IPS DF 6.9 (cell line): Measurements from ENCODE around the gene UMPS.
"Not testable (repeated sequence)": the region's sequence is repeated elsewhere in the genome, so short reads cannot be mapped to it uniquely, and the experiment has no call there.

ENCODE experiments used
- DNase-seq: peaks from one replicate; pipeline ENCODE4 v3.0.0-alpha.2; 2013; ENCODE audit warnings: low read depth, low spot score
- H3K27ac ChIP-seq: one replicate; pipeline ENCODE4 v1.5.1; 2013; ENCODE audit warnings: low read length, control low read depth
- H3K27me3 ChIP-seq: 2 replicates; pipeline ENCODE4 v1.6.1; 2013; ENCODE audit warnings: mild to moderate bottlenecking, low read length; ENCODE audit not compliant: control insufficient read depth, insufficient read depth
- H3K36me3 ChIP-seq: 2 replicates; pipeline ENCODE4 v1.6.1; 2013; ENCODE audit warnings: low read length; ENCODE audit not compliant: control insufficient read depth, insufficient read depth
- H3K4me1 ChIP-seq: 2 replicates; pipeline ENCODE4 v1.6.1; 2013; ENCODE audit warnings: low read length; ENCODE audit not compliant: control insufficient read depth, insufficient read depth
- H3K4me3 ChIP-seq: 2 replicates; pipeline ENCODE4 v1.5.1; 2013; ENCODE audit warnings: mild to moderate bottlenecking, low read length
- H3K9me3 ChIP-seq: 2 replicates; pipeline ENCODE4 v1.6.1; 2013; ENCODE audit warnings: low read length, inconsistent platforms; ENCODE audit not compliant: control insufficient read depth, insufficient read depth
- WGBS: extraction: QIAGEN DNeasy Blood & Tissue Kit; methylation state at CpG from one replicate; pipeline ENCODE4 v1.1.7; 2013; ENCODE audit warnings: mixed read lengths, missing lambda C conversion rate; ENCODE audit not compliant: insufficient read length, insufficient coverage; 5-methylcytosine and 5-hydroxymethylcytosine counted together

Gene UMPS

GRCh38 chr3:124749877-124750276 is 19.6 kb downstream of the UMPS start:
- DNase-seq, H3K4me3 ChIP-seq, H3K9me3 ChIP-seq, H3K27ac ChIP-seq, H3K27me3 ChIP-seq, H3K4me1 ChIP-seq, H3K36me3 ChIP-seq: not testable (repeated sequence)
- no CpG with 5 or more reads among the region's 27 CpGs for WGBS

GRCh38 chr3:124751501-124751900 is 21.2 kb downstream of the UMPS start:
- H3K4me1 ChIP-seq: peaks cover 2% of the 10 kb centered on the region; the same call in 1 of the 2 replicates
- H3K27me3 ChIP-seq: no peaks in the 10 kb centered on the region
- no CpG with 5 or more reads among the region's 5 CpGs for WGBS
- no peak overlapping the region for H3K4me3 ChIP-seq
- peaks cover 2% of the 10 kb centered on the region; the same call in 1 of the 2 replicates for H3K9me3 ChIP-seq
- H3K27ac ChIP-seq: no peak overlapping the region
- no peak for DNase-seq
- H3K36me3 ChIP-seq: peaks cover 2% of the 10 kb centered on the region; the same call in 1 of the 2 replicates

GRCh38 chr3:124752051-124752450 is 21.8 kb downstream of the UMPS start:
- no CpG with 5 or more reads among the region's 3 CpGs for WGBS
- H3K27me3 ChIP-seq: no peaks in the 10 kb centered on the region

GRCh38 chr3:124757926-124758325 is 27.7 kb downstream of the UMPS start:
- H3K9me3 ChIP-seq, H3K4me3 ChIP-seq, H3K4me1 ChIP-seq, H3K36me3 ChIP-seq, DNase-seq, H3K27ac ChIP-seq, H3K27me3 ChIP-seq: not testable (repeated sequence)
- WGBS: no CpG with 5 or more reads among the region's 7 CpGs

More at GRCh38 chr3:124752051-124752450, 21.8 kb downstream of the UMPS start:
- DNase-seq: no peak
- Histone ChIP-seq H3K4me1 (peaks cover 2% of the 10 kb centered on the region; the same call in 1 of the 2 replicates), H3K9me3 (peaks cover 2% of the 10 kb centered on the region; the same call in 1 of the 2 replicates), H3K27ac (no peak overlapping the region), H3K36me3 (peaks cover 2% of the 10 kb centered on the region; the same call in 1 of the 2 replicates), H3K4me3 (no peak overlapping the region)

- no peak for DNase-seq
- H3K4me1 ChIP-seq: no peaks in the 10 kb centered on the region; the same call in 1 of the 2 replicates
- no peak overlapping the region for H3K4me3 ChIP-seq
- no peaks in the 10 kb centered on the region for H3K9me3 ChIP-seq
- H3K27me3 ChIP-seq: no peaks in the 10 kb centered on the region
- H3K27ac ChIP-seq: no peak overlapping the region
- no CpG with 5 or more reads among the region's 5 CpGs for WGBS
- peaks cover 10% of the 10 kb centered on the region for H3K36me3 ChIP-seq
Measured at GRCh38 chr3:124758851-124759635, 28.8 kb downstream of the UMPS start.

GRCh38 chr3:124759666-124760401 is 29.6 kb downstream of the UMPS start:
- Histone ChIP-seq H3K9me3 (no peaks in the 10 kb centered on the region), H3K4me1 (no peaks in the 10 kb centered on the region; the same call in 1 of the 2 replicates), H3K27ac (no peak overlapping the region), H3K27me3 (no peaks in the 10 kb centered on the region), H3K4me3 (no peak overlapping the region), H3K36me3 (peaks cover 14% of the 10 kb centered on the region)
- no peak for DNase-seq
- no CpG with 5 or more reads among the region's 14 CpGs for WGBS

- no peak overlapping the region for H3K4me3 ChIP-seq
- no peaks in the 10 kb centered on the region for H3K27me3 ChIP-seq
- DNase-seq: no peak
- H3K9me3 ChIP-seq: no peaks in the 10 kb centered on the region
- H3K36me3 ChIP-seq: peaks cover 19% of the 10 kb centered on the region
- no peaks in the 10 kb centered on the region; the same call in 1 of the 2 replicates for H3K4me1 ChIP-seq
- no peak overlapping the region for H3K27ac ChIP-seq
- no CpG with 5 or more reads among the region's 2 CpGs for WGBS
Measured at GRCh38 chr3:124760601-124761000, 30.3 kb downstream of the UMPS start.

- H3K36me3 ChIP-seq: peaks cover 19% of the 10 kb centered on the region
- H3K9me3 ChIP-seq: no peaks in the 10 kb centered on the region
- H3K27me3 ChIP-seq: no peaks in the 10 kb centered on the region
- no peak overlapping the region for H3K4me3 ChIP-seq
- peak; percentile 55 for DNase-seq
- no CpG with 5 or more reads among the region's 15 CpGs for WGBS
- H3K27ac ChIP-seq: no peak overlapping the region
- no peaks in the 10 kb centered on the region; the same call in 1 of the 2 replicates for H3K4me1 ChIP-seq
Measured at GRCh38 chr3:124761250-124761796, 31.1 kb downstream of the UMPS start.

GRCh38 chr3:124761935-124762660 is 31.8 kb downstream of the UMPS start:
- Histone ChIP-seq H3K4me1 (no peaks in the 10 kb centered on the region; the same call in 1 of the 2 replicates), H3K4me3 (no peak overlapping the region), H3K27ac (no peak overlapping the region), H3K9me3 (no peaks in the 10 kb centered on the region), H3K27me3 (no peaks in the 10 kb centered on the region), H3K36me3 (peaks cover 21% of the 10 kb centered on the region)
- WGBS: no CpG with 5 or more reads among the region's 6 CpGs
- DNase-seq: no peak

- DNase-seq: no peak
- H3K27ac ChIP-seq: no peak overlapping the region
- peaks cover 24% of the 10 kb centered on the region for H3K36me3 ChIP-seq
- H3K9me3 ChIP-seq: no peaks in the 10 kb centered on the region
- WGBS: no CpG with 5 or more reads among the region's 4 CpGs
- H3K4me3 ChIP-seq: no peak overlapping the region
- H3K4me1 ChIP-seq: no peaks in the 10 kb centered on the region; the same call in 1 of the 2 replicates
- no peaks in the 10 kb centered on the region for H3K27me3 ChIP-seq
Measured at GRCh38 chr3:124762661-124763011, 32.4 kb downstream of the UMPS start.
